Epithelial cell of proximal tubule (primary cell): Measurements from ENCODE around the gene SORCS2. TPM values are rescaled to one million over a fixed set of nuclear protein-coding genes. Genes with fewer than 3 reads are reported as not detected.
A peak's percentile ranks its signal among the peaks of the same experiment; 100 is the strongest.

Experiments
- DNase-seq: peaks from one replicate; pipeline ENCODE4 v3.0.0-alpha.2; 2011; ENCODE audit warnings: low read depth
- H3K4me3 ChIP-seq: 2 replicates; pipeline ENCODE4 v1.5.1; 2011; ENCODE audit warnings: low read depth, mild to moderate bottlenecking, low read length
- CTCF ChIP-seq: conservative IDR thresholded peaks from 2 replicates; pipeline ENCODE4 v1.5.1; 2012; ENCODE audit warnings: low read depth, mild to moderate bottlenecking, low read length
- total RNA-seq: library from RNA; depleted of rRNA; stranded (reverse); fragments of >200 nt; gene quantifications from 2 replicates; pipeline ENCODE4 v1.2.3, GENCODE V29; 2015

The SORCS2 gene
- total RNA-seq, 1 donor from 2014 or later: 0.29 TPM

GRCh38 chr4:7217474-7218321, 25.4 kb downstream of the SORCS2 start:
- DNase-seq: peak; percentile 19
- no peak for TF ChIP-seq CTCF
- no peak overlapping the region for H3K4me3 ChIP-seq

- peak; percentile 45 for DNase-seq
Measured at GRCh38 chr4:7218686-7219085, 26.3 kb downstream of the SORCS2 start.

GRCh38 chr4:7222521-7222920, 30.2 kb downstream of the SORCS2 start:
- no peak for TF ChIP-seq CTCF
- no peak overlapping the region for H3K4me3 ChIP-seq
- DNase-seq: no peak

More at GRCh38 chr4:7218686-7219085, 26.3 kb downstream of the SORCS2 start:
- TF ChIP-seq CTCF: no peak
- no peak overlapping the region for H3K4me3 ChIP-seq

- DNase-seq: no peak
- no peak for TF ChIP-seq CTCF
Measured at GRCh38 chr4:7223541-7223940, 31.2 kb downstream of the SORCS2 start.

GRCh38 chr4:7224001-7224400, 31.7 kb downstream of the SORCS2 start:
- no peak for TF ChIP-seq CTCF
- DNase-seq: no peak
- H3K4me3 ChIP-seq: no peak overlapping the region

More at GRCh38 chr4:7223541-7223940, 31.2 kb downstream of the SORCS2 start:
- H3K4me3 ChIP-seq: no peak overlapping the region

- no peak overlapping the region for H3K4me3 ChIP-seq
- no peak for TF ChIP-seq CTCF
- DNase-seq: no peak
Measured at GRCh38 chr4:7224878-7225533, 32.7 kb downstream of the SORCS2 start.
